Mucosa of stomach (tissue), 1 donor: ENCODE data around the gene SLC50A1.

Experiments
- H3K27me3 ChIP-seq: one replicate; pipeline ENCODE4 v1.7.0; 2013; ENCODE audit warnings: mild to moderate bottlenecking, low read length; ENCODE audit not compliant: control insufficient read depth, insufficient read depth
- H3K36me3 ChIP-seq: one replicate; pipeline ENCODE4 v1.7.0; 2013; ENCODE audit warnings: low read length; ENCODE audit not compliant: control insufficient read depth, insufficient read depth
- H3K4me1 ChIP-seq: one replicate; pipeline ENCODE4 v1.7.0; 2013; ENCODE audit warnings: mild to moderate bottlenecking, low read length; ENCODE audit not compliant: control insufficient read depth, insufficient read depth
- H3K4me3 ChIP-seq: one replicate; pipeline ENCODE4 v1.7.0; 2013; ENCODE audit warnings: low read length
- H3K9ac ChIP-seq: one replicate; pipeline ENCODE4 v1.7.0; 2013; ENCODE audit warnings: mild to moderate bottlenecking, low read length, moderate library complexity
- H3K9me3 ChIP-seq: one replicate; pipeline ENCODE4 v1.7.0; 2013; ENCODE audit warnings: mild to moderate bottlenecking, low read length, moderate library complexity; ENCODE audit not compliant: control insufficient read depth
- donor health status: Pancreatic carcinoma.

The SLC50A1 gene

GRCh38 chr1:155120253-155120652, 15.4 kb upstream of the SLC50A1 start:
- Histone ChIP-seq H3K9ac (no peak overlapping the region), H3K27me3 (no peaks in the 10 kb centered on the region)

GRCh38 chr1:155121249-155121648, 14.4 kb upstream of the SLC50A1 start:
- Histone ChIP-seq H3K9me3 (no peaks in the 10 kb centered on the region), H3K9ac (no peak overlapping the region), H3K4me3 (no peak overlapping the region), H3K4me1 (peaks cover 41% of the 10 kb centered on the region), H3K36me3 (no peaks in the 10 kb centered on the region), H3K27me3 (no peaks in the 10 kb centered on the region)

More at GRCh38 chr1:155120253-155120652, 15.4 kb upstream of the SLC50A1 start:
- Histone ChIP-seq H3K36me3 (no peaks in the 10 kb centered on the region), H3K4me1 (peaks cover 32% of the 10 kb centered on the region), H3K4me3 (no peak overlapping the region), H3K9me3 (no peaks in the 10 kb centered on the region)

- H3K4me1 ChIP-seq: peaks cover 49% of the 10 kb centered on the region
- no peaks in the 10 kb centered on the region for H3K9me3 ChIP-seq
- H3K9ac ChIP-seq: no peak overlapping the region
- H3K4me3 ChIP-seq: no peak overlapping the region
- H3K36me3 ChIP-seq: no peaks in the 10 kb centered on the region
- H3K27me3 ChIP-seq: no peaks in the 10 kb centered on the region
Observed at GRCh38 chr1:155122308-155122707, 13.3 kb upstream of the SLC50A1 start.

- Histone ChIP-seq H3K36me3 (no peaks in the 10 kb centered on the region), H3K4me1 (peaks cover 49% of the 10 kb centered on the region), H3K27me3 (no peaks in the 10 kb centered on the region), H3K4me3 (no peak overlapping the region), H3K9me3 (no peaks in the 10 kb centered on the region), H3K9ac (no peak overlapping the region)
Observed at GRCh38 chr1:155123801-155124200, 11.9 kb upstream of the SLC50A1 start.

GRCh38 chr1:155124503-155125463, 10.9 kb upstream of the SLC50A1 start:
- no peak overlapping the region for H3K4me3 ChIP-seq
- peak overlapping the region; percentile 19 for H3K9ac ChIP-seq
- H3K27me3 ChIP-seq: no peaks in the 10 kb centered on the region
- H3K4me1 ChIP-seq: peaks cover 59% of the 10 kb centered on the region
- H3K36me3 ChIP-seq: no peaks in the 10 kb centered on the region
- no peaks in the 10 kb centered on the region for H3K9me3 ChIP-seq

GRCh38 chr1:155125511-155125945, 10.1 kb upstream of the SLC50A1 start:
- Histone ChIP-seq H3K9ac (no peak overlapping the region), H3K4me1 (peaks cover 59% of the 10 kb centered on the region), H3K36me3 (no peaks in the 10 kb centered on the region), H3K27me3 (no peaks in the 10 kb centered on the region), H3K9me3 (no peaks in the 10 kb centered on the region), H3K4me3 (no peak overlapping the region)

- H3K27me3 ChIP-seq: no peaks in the 10 kb centered on the region
- H3K4me1 ChIP-seq: peaks cover 59% of the 10 kb centered on the region
- no peaks in the 10 kb centered on the region for H3K36me3 ChIP-seq
- peak overlapping the region; percentile 34 for H3K4me3 ChIP-seq
- peak overlapping the region; percentile 67 for H3K9ac ChIP-seq
- no peaks in the 10 kb centered on the region for H3K9me3 ChIP-seq
Observed at GRCh38 chr1:155125946-155126555, 9.6 kb upstream of the SLC50A1 start.

- peak overlapping the region; percentile 67 for H3K9ac ChIP-seq
- no peaks in the 10 kb centered on the region for H3K9me3 ChIP-seq
- H3K27me3 ChIP-seq: no peaks in the 10 kb centered on the region
- H3K4me1 ChIP-seq: peaks cover 58% of the 10 kb centered on the region
- peak overlapping the region; percentile 34 for H3K4me3 ChIP-seq
- peaks cover 1% of the 10 kb centered on the region for H3K36me3 ChIP-seq
Observed at GRCh38 chr1:155126556-155127104, 9.0 kb upstream of the SLC50A1 start.

GRCh38 chr1:155127105-155127966, 8.3 kb upstream of the SLC50A1 start, which contains the start of gene EFNA1:
Gene EFNA1 (plus strand): TSS chr1:155127876. CDS start chr1:155127978, 102 bp downstream.
- peaks cover 4% of the 10 kb centered on the region for H3K36me3 ChIP-seq
- H3K27me3 ChIP-seq: no peaks in the 10 kb centered on the region
- H3K4me3 ChIP-seq: peak within 1 kb of the TSS; percentile 90
- H3K9me3 ChIP-seq: no peaks in the 10 kb centered on the region
- H3K4me1 ChIP-seq: peaks cover 61% of the 10 kb centered on the region
- peak within 1 kb of the TSS; percentile 96 for H3K9ac ChIP-seq

GRCh38 chr1:155127967-155128754, 7.5 kb upstream of the SLC50A1 start:
- H3K36me3 ChIP-seq: peaks cover 4% of the 10 kb centered on the region
- peak overlapping the region; percentile 96 for H3K9ac ChIP-seq
- H3K9me3 ChIP-seq: no peaks in the 10 kb centered on the region
- peak overlapping the region; percentile 90 for H3K4me3 ChIP-seq
- H3K4me1 ChIP-seq: peaks cover 62% of the 10 kb centered on the region
- no peaks in the 10 kb centered on the region for H3K27me3 ChIP-seq
